HG03159 (cell line): Measurements from ENCODE around the gene IL2RA.
"Not testable (repeated sequence)": the region's sequence is repeated elsewhere in the genome, so short reads cannot be mapped to it uniquely, and the experiment has no call there.

Experiments
- ATAC-seq: cut with Tn5 transposase; IDR thresholded peaks from one replicate; pipeline ENCODE4 v1.9.1; 2021; ENCODE audit warnings: mild to moderate bottlenecking, moderate library complexity; ENCODE audit not compliant: unreplicated experiment

The IL2RA gene

GRCh38 chr10:6083523-6084475, 21.6 kb upstream of the IL2RA start:
- ATAC-seq: no peak

DNA sequence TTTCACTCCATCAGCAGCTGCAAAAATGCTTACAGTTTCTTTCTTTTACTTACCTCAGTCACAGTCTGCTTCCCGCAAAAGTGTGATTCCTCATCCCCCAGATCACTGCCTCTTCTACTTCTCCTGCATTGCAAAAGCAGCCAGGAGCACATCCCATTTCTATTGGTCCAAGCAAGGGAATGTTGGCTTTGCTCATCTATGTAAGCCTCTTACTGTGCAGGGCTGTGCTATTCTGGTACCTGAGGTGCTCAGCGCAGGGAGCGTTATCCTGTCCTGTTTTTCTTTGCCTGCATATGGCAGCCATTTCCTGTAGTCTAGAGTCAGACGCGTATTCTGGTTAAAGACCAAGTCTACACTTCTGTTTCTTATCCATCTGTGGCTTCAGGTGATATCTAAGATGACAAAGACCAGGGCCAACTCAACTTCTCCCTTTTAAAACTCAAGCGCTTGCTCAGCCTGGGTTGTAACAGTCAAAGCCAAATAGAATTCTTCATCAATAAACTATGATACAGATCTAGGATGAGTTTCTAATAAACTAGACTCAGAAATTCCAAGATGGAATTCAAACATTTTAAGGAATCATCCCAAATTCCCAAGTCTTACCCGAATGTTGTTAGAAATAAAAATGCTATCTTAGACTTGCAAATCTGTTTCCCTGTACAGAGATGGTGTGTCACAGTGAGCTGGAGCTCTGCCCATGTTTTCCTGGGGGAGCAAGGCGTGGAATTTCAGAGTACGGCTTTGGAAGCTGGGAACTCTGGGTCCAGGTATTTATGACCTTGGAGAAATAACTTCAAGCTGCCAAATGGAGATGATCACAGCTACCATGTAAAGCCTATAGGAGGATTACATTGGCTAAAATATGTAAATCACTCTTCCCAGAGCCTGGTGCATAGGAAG, 20.6 kb upstream of the IL2RA start:
- ATAC-seq: no peak

- no peak for ATAC-seq
These were observed 18.3 kb upstream of the IL2RA start for GRCh38 chr10:6080417-6080973.

- ATAC-seq: no peak
These were observed 16.9 kb upstream of the IL2RA start for GRCh38 chr10:6079044-6079443.

DNA sequence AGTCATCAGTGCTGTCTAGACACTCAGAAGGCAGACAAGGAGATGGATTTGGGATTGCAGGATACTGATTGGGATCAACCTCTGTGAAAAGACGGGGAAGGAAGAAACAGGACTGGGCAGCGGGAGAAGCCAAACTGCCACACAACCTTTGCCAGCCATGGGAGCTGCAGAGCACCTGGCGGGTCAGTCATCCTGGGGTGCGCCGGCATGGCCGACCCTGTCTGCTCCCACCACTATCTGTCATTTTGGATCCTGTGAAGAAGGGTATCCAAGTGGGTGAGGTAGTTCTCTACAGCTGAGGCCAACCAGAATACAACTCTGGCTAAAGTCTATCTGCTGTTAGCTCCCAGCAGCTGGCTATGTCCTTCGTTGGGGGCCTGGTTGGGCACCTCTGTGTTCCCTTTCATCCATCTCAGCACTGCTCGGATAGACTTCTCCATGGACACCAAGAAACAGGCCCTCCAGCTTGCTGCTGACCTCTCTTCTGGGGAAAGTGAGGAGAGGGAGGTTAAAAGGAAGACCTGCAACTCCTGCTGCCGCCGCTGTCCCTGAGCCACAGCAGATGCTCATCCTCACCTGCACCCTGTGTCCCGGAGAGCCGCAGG, 15.0 kb upstream of the IL2RA start:
- no peak for ATAC-seq

- ATAC-seq: no peak
These were observed 12.5 kb upstream of the IL2RA start for GRCh38 chr10:6074489-6075301.

GRCh38 chr10:6072215-6072934, 10.2 kb upstream of the IL2RA start:
- no peak for ATAC-seq

DNA sequence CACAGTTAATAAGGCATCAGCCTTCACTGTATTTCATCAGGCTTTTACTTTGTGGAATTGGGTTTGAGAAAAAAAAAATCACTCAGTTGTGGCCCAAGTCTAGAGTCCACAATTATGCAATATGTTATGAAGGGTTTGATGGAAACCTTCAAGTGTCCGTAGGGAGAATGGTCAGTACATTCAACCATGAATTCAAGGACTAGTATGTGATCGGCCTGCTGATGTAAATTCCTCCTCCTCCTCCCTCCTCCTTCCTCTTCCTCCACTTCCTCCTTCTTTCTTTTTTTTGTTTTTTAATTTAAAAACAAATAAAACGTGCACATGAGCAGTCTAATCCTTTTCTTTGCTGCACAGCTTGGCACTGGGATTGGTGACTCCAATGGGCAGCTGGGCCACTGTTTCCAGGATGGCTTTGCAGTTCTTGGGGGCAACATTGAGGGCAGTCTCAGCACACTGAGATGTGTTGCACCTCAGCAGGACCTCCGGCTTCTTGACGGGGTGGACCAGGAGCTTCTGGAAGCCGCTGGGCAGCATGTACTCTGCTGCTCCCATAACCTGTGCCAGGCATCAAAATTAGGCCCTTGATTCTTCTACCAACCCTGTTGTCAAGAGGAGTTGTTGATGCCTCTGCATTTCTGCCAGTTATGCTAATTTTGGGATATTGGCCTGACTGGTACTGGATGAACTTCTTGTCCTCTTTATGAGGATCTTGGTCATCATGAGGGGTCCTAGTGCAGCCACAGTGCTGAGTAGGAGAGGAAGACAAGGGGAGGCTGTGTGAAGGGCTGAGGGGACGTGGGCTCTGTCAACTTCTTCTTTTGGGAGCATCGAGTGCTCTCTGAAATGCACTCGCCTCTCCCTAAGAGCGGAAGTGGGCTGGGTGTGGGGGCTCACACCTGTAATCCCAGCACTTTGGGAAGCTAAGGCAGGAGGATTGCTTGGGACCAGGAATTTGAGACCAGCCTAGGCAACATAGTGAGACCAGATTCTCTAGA, 9.3 kb upstream of the IL2RA start:
- no peak for ATAC-seq

- no peak for ATAC-seq
These were observed 8.5 kb upstream of the IL2RA start for GRCh38 chr10:6070660-6071059.

- ATAC-seq: no peak
These were observed 7.1 kb upstream of the IL2RA start for GRCh38 chr10:6069081-6069931.

- peak; percentile 45 for ATAC-seq
These were observed 6.3 kb upstream of the IL2RA start for GRCh38 chr10:6068422-6068821.

DNA sequence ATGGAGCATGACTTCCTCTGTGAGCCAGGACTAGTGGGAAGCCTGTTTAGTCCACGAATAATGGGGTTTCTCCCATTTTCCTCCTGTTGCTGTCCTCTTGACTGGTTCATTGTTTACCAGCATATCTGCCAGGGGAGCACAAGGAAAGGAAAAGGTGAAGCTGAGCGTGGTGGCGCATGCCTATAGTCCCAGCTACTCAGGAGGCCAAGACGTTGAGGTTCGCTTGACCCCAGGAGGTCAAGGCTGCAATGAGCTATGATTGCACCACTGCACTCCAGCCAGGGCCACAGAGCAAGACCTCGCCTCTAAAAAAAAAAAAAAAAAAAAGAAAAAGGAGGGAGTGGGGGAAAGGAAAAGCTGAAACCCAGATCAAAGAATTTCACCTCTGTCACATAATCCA, 5.8 kb upstream of the IL2RA start:
- ATAC-seq: no peak

- ATAC-seq: no peak
These were observed 5.3 kb upstream of the IL2RA start for GRCh38 chr10:6067457-6067856.

DNA sequence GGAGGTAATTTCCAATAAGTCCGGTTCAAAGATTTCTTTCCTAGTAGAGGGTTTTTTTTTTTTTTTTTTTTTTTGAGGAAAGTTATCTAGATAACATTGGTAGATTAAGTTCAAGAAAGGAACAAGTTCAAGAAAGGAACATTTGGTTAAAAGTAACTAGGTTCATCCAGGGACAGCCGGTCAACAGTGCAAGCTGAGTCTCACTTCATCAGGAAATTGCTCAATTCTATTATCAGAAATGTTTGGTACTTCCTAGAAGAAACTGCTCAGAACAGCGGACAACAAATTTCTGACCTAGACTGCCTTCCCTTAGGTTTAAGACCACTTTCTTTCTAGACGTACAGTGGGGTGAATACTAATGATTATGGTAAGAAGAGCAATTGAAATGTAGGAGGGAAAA, 3.7 kb upstream of the IL2RA start:
- ATAC-seq: no peak

DNA sequence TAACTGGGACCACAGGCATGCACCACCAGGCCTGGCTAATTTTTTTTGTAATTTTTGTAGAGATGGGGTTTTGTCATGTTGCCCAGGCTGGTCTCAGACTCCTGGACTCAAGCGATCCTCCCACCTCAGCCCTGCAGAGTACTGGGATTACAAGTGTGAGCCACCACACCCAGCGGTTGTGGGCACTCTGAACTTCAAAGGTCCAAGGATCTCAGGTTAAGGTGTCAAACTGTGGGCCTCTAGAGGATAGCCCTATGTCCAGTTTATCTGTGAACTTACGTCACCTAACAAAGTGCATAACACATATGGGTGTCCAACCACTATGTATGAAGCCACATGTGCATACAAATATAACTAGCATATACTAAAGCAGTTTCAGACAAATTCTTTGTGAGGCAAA, 3.2 kb upstream of the IL2RA start:
- no peak for ATAC-seq

DNA sequence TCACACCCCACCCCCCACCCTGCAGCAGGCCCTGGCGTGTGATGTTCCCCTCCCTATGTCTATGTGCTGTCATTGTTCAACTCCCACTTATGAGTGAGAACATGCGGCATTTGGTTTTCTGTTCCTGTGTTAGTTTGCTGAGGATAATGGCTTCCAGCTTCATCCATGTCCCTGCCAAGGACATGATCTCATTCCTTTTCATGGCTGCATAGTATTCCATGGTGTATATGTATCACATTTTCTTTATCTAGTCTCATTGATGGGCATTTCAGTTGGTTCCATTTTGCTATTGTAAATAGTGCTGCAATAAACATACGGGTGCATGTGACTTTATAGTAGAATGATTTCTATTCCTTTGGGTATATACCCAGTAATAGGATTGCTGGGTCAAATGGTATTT, 2.6 kb upstream of the IL2RA start:
- not testable (repeated sequence) for ATAC-seq

GRCh38 chr10:6064119-6064518, 2.0 kb upstream of the IL2RA start:
- ATAC-seq: no peak
